A673 (cell line): ENCODE results near the gene ZNF653. TPM values are rescaled to one million over a fixed set of nuclear protein-coding genes. Genes with fewer than 3 reads are reported as not detected.
A peak's percentile ranks its signal among the peaks of the same experiment; 100 is the strongest.

ENCODE experiments used
- BruUV-seq: library from RNA; stranded (reverse); fragments of 400-500 nt; replicated peaks from 2 replicates; lab custom pipeline; 2021; lab: Mats Ljungman, UMichigan
- CTCF ChIA-PET: fragments of 300-600 bp; sonication (Branson Sonifier 250); formaldehyde crosslinking; loops from one replicate; lab custom pipeline; 2022; ENCODE audit warnings: antibody characterized with exemption; lab: Charles Lee
- POLR2A ChIA-PET: fragments of 300-600 bp; sonication (Branson Sonifier 250); formaldehyde crosslinking; loops from one replicate; lab custom pipeline; 2022; ENCODE audit warnings: antibody characterized with exemption; ENCODE audit not compliant: low non-redundant PET; lab: Charles Lee
- DNase-seq: peaks from one replicate; pipeline ENCODE4 v3.0.0-alpha.2; 2015; ENCODE audit warnings: low spot score
- H3K27ac ChIP-seq: fragments of 200-600 bp; sonication (generic); 2 replicates; pipeline ENCODE4 v1.5.1; 2016; ENCODE audit warnings: mixed run types, low read depth, mild to moderate bottlenecking, mixed read lengths, antibody characterized with exemption, low read length; ENCODE audit not compliant: poor library complexity, severe bottlenecking
- H3K27me3 ChIP-seq: fragments of 200-600 bp; sonication (generic); replicated peaks from 2 replicates; pipeline ENCODE4 v1.6.1; 2017; ENCODE audit warnings: mixed run types, low read depth, mild to moderate bottlenecking, mixed read lengths, antibody characterized with exemption, low read length; ENCODE audit not compliant: insufficient read depth, poor library complexity
- H3K36me3 ChIP-seq: fragments of 200-600 bp; sonication (generic); 2 replicates; pipeline ENCODE4 v1.6.1; 2016; ENCODE audit warnings: mixed run types, mild to moderate bottlenecking, mixed read lengths, antibody characterized with exemption, low read length; ENCODE audit not compliant: insufficient read depth, poor library complexity, severe bottlenecking
- H3K4me1 ChIP-seq: fragments of 200-600 bp; sonication (generic); 2 replicates; pipeline ENCODE4 v1.6.1; 2017; ENCODE audit warnings: mixed run types, mild to moderate bottlenecking, mixed read lengths, antibody characterized with exemption, low read length; ENCODE audit not compliant: insufficient read depth, poor library complexity, severe bottlenecking
- H3K4me3 ChIP-seq: fragments of 200-600 bp; sonication (generic); 2 replicates; pipeline ENCODE4 v1.5.1; 2016; ENCODE audit warnings: low read depth, mixed run types, mild to moderate bottlenecking, mixed read lengths, low read length; ENCODE audit not compliant: poor library complexity, severe bottlenecking
- H3K9me3 ChIP-seq: fragments of 200-600 bp; sonication (generic); 2 replicates; pipeline ENCODE4 v1.6.1; 2016; ENCODE audit warnings: mixed run types, low read depth, mild to moderate bottlenecking, mixed read lengths, antibody characterized with exemption, low read length; ENCODE audit not compliant: poor library complexity, severe bottlenecking
- EZH2 ChIP-seq: fragments of 200-600 bp; sonication (generic); IDR thresholded peaks from 2 replicates; pipeline ENCODE4 v1.6.1; 2017; ENCODE audit warnings: borderline replicate concordance, low read depth, mild to moderate bottlenecking, mixed read lengths, antibody characterized with exemption, low read length; ENCODE audit not compliant: poor library complexity, severe bottlenecking
- intact Hi-C: fragments of 100-400 bp; cut with micrococcal nuclease; formaldehyde crosslinking; loops from one replicate; pipeline ENCODE4 v1.10.0; 2022; ENCODE audit not compliant: unreplicated experiment
- total RNA-seq: library from RNA; stranded (reverse); gene quantifications from 2 replicates; pipeline ENCODE4 v1.2.3, GENCODE V29; 2021
- TF ChIP-seq, protein P1 (sequence below): fragments of 300-800, 200-600 bp; sonication (generic); conservative IDR thresholded peaks from 2 replicates; pipeline ENCODE4 v1.5.1; 2017; ENCODE audit warnings: low read depth, mild to moderate bottlenecking, antibody characterized with exemption, low read length, moderate library complexity, mixed read lengths

Gene ZNF653
- total RNA-seq, 1 experiment from 2014 or later, result 15.9 TPM

- TF ChIP-seq, protein P1, sequence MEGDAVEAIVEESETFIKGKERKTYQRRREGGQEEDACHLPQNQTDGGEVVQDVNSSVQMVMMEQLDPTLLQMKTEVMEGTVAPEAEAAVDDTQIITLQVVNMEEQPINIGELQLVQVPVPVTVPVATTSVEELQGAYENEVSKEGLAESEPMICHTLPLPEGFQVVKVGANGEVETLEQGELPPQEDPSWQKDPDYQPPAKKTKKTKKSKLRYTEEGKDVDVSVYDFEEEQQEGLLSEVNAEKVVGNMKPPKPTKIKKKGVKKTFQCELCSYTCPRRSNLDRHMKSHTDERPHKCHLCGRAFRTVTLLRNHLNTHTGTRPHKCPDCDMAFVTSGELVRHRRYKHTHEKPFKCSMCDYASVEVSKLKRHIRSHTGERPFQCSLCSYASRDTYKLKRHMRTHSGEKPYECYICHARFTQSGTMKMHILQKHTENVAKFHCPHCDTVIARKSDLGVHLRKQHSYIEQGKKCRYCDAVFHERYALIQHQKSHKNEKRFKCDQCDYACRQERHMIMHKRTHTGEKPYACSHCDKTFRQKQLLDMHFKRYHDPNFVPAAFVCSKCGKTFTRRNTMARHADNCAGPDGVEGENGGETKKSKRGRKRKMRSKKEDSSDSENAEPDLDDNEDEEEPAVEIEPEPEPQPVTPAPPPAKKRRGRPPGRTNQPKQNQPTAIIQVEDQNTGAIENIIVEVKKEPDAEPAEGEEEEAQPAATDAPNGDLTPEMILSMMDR, result no peak
- TF ChIP-seq EZH2, result no peak
- Histone ChIP-seq H3K4me1 (peaks cover 10% of the 10 kb centered on the region), H3K27ac (no peak overlapping the region), H3K27me3 (peaks cover 13% of the 10 kb centered on the region), H3K9me3 (no peaks in the 10 kb centered on the region), H3K36me3 (no peaks in the 10 kb centered on the region), H3K4me3 (no peak overlapping the region)
- no peak for DNase-seq
- ChIA-PET CTCF (interaction anchor here (0.9 kb wide), 1 partner anchor 104 kb away, joined by 3 read pairs; no protein-coding TSS in a partner anchor), POLR2A (interaction anchor here (0.6 kb wide), 1 partner anchor 79 kb away, joined by 9 read pairs; no protein-coding TSS in a partner anchor)
- no TSS peak for BruUV-seq
- intact Hi-C loops, result no loop called here
Measured at GRCh38 chr19:11485245-11485837, 20.3 kb downstream of the ZNF653 start.

DNA sequence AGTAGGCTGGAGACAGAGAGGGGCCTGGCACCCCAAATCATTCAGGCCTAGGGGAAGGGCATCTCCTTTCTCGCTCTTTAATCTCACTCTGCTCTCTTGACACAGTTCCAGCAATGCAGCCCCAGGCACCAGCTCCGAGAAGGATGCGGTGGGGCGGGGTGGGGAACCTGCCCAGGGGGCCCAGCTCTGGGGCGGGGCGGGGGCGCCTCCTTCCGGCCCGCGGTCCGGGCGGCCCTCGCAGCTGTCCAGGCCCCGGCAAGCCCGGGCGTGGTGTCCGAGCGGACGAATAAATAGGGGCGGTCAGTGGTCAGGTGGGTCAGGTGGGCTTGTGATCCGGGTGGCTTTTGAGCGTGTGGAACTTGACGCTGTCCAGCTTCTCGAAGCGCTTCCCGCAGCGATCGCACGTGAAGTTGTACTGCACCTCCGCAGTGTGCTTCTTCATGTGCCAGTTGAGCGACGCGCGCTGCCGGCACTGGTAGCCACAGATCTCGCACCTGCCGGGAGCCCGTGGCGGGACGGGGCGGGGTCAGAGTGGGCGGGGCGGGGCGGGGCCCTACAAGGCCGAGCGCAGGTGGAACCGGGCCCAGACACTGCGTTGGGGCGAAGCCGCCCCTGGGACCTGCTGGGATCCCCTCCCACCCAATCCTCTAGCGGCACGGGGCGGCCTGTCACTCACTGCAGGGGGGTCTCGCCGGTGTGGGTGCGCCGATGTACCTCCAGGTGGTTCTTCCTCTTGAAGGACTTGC, 22.1 kb downstream of the ZNF653 start:
- DNase-seq, result no peak
- CTCF ChIA-PET, result interaction anchor here (0.6 to 1.6 kb wide), 4 partner anchors 32 to 390 kb away, joined by 3 to 8 read pairs (median 5); no protein-coding TSS in a partner anchor

GRCh38 chr19:11482384-11483050, 23.1 kb downstream of the ZNF653 start:
- Histone ChIP-seq H3K27me3 (peaks cover 21% of the 10 kb centered on the region), H3K4me1 (peaks cover 21% of the 10 kb centered on the region), H3K9me3 (no peaks in the 10 kb centered on the region), H3K4me3 (peak overlapping the region; percentile 44), H3K36me3 (no peaks in the 10 kb centered on the region), H3K27ac (peak overlapping the region; percentile 55)
- CTCF ChIA-PET, result interaction anchor here (0.6 to 1.6 kb wide), 11 partner anchors 31 to 541 kb away, joined by 3 to 10 read pairs (median 4); no protein-coding TSS in a partner anchor
- POLR2A ChIA-PET, result no interaction called here
- TF ChIP-seq EZH2, result no peak
- TF ChIP-seq, protein P1, result peak; percentile 86
- peak; percentile 92 for DNase-seq
- no TSS peak for BruUV-seq
- intact Hi-C loops, result loop anchor here (1.0 to 2.0 kb wide), 3 partner anchors 104 to 344 kb away; no protein-coding TSS in a partner anchor

More for the DNA sequence above, 22.1 kb downstream of the ZNF653 start:
- TF ChIP-seq, protein P1, result no peak
- TF ChIP-seq EZH2, result no peak
- H3K9me3 ChIP-seq, result no peaks in the 10 kb centered on the region
- no peak overlapping the region for H3K27ac ChIP-seq
- no peaks in the 10 kb centered on the region for H3K36me3 ChIP-seq
- no TSS peak for BruUV-seq
- H3K27me3 ChIP-seq, result peaks cover 21% of the 10 kb centered on the region
- peaks cover 21% of the 10 kb centered on the region for H3K4me1 ChIP-seq
- POLR2A ChIA-PET, result no interaction called here
- intact Hi-C loops, result loop anchor here (2.0 kb wide), 2 partner anchors 189 to 345 kb away; no protein-coding TSS in a partner anchor
- H3K4me3 ChIP-seq, result no peak overlapping the region
